ENCODE measurements around the gene TSPAN18.
A peak's percentile ranks its signal among the peaks of the same experiment; 100 is the strongest.

The TSPAN18 gene

DNA sequence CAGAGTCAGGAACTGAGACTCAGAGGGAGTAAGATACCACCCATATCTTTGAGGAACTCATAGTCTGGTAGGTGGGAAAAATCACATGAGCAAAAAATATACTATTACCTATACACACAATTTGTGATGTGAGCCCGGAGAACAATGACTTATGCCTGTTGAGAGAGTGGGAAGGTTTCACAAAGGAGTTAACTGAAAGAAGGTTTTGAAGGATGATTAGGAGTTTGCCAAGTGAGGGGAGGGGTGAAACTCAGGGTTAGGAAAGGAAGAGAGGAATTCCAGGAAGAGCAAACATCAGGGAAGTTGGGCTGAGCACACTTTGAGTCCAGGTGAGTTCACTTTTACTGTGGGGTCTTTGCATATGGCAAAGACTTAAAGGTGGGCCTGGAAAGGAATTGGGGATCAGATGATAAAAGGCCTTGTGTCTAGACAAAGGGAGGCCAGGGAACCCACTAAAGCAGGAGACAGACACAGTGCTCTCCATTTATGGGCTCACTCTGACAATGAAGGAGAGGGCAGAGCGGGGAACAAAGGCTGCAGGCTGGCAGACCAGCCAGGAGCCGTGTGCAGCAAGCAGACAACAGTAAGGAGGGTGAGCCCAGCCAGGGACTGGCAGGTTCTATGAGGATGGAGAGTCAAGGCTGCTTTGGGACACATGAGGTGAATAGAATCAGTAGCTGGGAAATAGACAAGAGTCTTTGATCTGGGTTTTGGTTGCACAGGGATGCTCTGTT lies 33.1 kb downstream of the TSPAN18 start:
- DNase-seq (ENCODE audit: low read depth) = no peak

DNA sequence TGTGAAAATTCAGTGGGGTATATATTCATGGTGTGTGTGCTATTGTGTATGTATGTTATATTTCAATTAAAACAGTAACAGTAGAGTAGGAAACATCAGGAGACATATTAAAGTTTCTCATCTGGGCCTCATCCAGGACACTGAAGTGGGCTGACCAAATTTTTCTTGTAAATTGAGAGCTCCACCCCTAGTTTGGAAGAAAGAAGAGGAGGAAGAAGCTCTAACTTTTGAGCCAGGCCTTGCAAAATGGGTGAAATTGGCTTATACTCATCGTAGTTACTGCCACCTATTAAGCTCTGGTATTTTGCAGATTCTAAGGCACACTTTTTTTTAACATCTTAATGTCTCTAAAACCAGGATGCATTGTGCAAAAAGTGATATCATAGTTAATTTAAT lies 33.7 kb downstream of the TSPAN18 start:
- DNase-seq (ENCODE audit: low read depth) = no peak

DNA sequence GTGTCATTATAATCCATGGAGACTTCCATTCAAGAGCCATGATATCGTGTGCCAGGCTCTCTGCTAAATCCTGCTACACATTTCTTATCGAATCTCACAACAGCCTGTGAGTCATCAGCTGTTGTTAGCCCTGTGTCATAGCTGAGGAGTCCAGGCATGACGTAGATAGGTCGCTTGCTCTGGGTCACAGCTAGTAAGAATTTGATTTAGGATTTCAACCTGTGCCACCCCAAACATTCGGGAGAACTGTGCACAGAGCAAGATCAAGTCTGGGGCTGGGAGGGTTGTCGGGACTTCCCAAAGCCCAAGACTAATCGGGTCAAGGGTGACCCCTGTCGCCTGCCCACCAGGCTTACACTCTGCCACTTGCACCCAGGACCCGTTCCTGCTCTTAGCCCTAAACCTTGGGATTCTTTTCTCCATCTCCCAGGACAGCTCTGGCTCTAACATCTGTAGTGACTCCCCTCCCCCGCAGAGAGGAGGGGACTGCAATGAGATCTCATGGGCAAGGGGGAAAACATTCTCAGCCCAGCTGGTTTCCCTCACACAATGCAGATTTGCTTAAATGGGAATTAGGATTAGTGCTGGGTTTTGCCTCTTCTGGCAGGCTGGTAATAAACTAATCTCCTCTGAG lies 34.3 kb downstream of the TSPAN18 start:
- DNase-seq (ENCODE audit: low read depth) = peak; percentile 77

DNA sequence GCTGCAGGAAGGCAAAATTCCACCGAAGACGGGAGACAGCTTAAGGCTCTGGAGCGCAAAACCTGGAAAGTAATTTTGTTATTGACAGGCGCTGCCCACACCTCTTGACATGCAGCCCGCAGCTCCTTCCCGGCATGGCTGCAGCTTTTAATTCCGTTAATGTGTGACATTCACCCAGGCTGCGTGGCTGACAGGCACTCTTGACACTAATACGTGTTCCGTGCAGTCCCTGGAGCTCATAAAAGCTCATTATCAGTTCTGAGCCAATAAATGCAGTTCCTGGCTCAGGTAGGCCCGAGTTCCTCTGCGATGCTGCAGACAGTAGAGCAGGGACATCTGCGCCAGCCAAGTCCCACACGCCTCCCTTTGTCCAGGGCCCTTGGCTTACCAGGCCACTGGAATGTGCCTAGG lies 34.8 kb downstream of the TSPAN18 start:
- DNase-seq (ENCODE audit: low read depth) = no peak

DNA sequence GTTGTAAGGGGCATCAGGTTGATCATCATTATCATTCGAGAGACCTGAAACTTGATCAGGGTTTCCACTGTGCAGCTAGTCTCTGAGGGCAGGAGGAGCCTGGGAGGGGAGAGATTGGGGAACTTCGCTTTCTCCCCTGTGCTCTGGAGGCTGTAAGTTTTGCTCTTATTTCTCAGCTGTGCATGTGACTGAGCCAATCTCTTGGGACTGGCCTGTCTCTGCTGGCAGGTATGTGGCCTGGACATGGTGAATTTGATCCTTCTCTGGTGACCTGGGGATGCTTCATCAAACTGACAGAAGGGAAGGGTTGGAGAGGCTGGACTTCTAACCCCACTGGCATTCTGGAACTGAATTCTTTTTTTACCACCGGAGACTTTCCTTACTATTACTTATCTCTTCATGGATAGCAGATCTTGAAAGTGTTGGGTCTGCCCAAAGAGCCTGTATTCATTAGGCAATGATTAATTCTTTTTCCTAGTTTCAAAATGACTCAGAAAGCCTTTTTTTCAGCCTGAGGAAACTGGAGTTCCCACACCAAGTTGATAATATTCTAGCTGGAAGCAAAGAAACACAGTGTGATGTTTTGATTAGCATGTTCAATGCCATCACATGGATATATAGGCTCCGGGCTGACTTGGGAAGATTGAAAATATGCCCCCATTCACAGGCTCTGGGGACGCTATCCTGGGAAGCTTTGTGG lies 36.5 kb downstream of the TSPAN18 start:
- no peak for DNase-seq (ENCODE audit: low read depth)

DNA sequence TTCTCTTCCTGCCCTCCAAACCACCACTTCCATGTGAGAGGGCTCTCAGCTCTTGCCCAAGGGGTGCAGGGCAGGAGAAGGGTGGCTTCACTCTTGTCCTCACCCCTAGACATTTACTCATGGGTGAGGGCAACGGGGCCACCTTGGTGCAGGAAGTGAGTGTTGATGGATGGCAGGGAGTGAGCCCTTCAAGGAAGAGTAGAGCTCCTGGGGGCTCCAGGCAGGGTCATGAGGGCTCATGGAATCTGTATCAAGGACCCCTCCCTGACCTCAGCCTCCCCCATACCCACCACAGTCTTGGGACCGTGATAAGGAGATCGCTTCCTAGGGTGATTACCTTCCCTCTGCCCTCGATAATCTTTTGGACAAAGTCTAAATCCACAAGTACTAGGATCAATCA lies 37.8 kb downstream of the TSPAN18 start:
- no peak for DNase-seq (ENCODE audit: low read depth)

DNA sequence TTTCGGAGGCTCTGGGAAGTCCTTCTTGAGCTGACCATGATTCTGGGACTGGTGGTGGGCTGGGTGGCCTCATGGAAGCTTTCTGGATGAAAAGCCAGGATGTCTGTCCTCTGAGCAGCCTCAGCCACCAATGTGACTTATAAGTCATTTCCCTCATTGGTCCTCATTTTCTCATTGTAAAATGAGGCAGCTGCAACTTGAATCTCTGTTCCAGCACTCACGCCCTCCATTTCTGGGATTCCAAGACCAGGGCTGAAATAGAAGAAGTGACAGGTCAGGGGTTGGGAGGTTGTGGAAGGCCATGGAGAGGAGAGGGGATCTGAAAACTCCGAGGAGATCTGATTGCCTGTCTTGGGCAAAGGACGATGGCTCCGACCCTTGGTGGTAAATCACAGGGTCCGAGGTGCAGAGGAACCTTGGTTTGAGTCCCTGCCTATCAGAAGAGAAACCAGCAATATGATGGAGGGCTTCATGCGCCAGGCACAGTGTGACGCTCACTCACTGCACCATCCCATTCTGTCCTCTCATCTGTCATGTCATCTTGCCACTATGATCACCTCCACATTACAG lies 38.3 kb downstream of the TSPAN18 start:
- DNase-seq (ENCODE audit: low read depth) = no peak

DNA sequence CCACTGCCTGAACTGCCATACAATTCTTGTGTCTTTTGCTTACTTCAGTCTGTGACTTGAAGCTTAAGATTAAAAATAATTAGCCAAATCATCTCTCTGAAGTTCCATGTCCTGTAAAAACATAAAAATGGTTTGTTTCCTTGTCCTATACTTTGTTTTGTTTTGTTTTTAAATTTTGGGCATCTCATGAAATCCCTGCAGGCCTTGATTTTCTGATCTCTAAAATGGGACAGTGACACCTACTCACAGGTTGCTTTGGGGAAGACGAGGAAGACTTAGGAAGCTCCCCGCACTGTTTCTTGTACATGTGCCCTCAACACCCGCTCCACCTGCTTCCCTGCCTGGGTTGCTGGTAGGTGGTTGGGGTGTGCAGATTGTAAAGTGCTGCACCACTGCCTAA lies 38.9 kb downstream of the TSPAN18 start:
- no peak for DNase-seq (ENCODE audit: low read depth)

DNA sequence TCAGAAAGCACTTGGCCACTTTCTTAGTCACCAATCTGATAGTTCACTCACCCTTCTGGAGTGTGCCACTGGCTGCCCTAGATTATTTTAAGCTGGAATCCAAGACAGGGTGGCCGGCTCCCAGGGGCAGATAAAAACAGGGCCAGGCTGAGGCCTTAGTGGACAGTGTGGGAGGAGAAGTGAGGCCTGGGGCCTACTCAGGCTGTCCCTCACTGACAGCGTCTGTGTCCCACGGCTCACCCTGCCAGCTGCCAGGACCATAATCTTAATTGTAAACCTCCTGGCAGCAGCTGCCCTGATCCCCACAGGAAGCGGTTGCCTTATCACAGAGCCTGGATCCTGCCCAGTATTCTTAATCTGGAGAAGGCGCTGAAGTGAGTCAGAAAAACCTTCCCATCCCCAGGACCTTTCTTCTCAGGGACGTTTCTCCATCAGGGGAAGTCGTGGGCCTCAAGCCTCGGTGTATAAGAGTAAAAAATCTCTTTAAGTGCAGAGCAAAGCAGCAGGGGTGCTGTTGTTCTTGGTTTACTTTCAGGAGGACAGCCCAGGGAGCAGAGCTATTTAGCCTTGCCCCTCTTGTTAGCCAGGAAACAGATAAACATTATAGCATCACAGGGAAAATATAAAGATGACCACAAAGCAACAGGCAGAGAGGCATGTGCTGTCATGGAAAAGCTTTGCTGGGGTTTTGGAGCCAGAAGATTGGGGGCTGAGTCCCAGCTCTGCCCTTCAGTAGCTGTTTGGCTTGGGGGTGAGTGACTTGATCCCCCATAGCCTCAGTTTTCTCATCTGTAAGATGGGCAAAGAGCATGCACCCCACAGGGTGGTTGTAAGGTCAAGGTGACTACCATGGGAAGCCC lies 39.6 kb downstream of the TSPAN18 start:
- DNase-seq (ENCODE audit: low read depth) = peak; percentile 67

DNA sequence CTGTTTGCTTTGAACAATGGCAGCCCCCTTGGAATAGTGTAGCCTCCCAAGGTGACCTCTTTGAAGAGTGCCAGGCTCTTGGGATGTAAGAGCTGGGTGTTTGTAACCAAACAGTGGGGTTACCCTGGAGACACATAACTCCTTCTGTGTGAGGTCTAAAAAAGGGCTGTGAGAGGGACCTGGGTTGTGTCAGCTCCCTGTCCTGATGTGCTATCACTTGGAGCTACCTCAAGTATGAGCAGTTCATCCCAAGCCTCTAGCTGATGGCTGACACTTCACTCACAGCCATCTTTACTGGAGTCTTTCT lies 40.2 kb downstream of the TSPAN18 start:
- no peak for DNase-seq (ENCODE audit: low read depth)

DNA sequence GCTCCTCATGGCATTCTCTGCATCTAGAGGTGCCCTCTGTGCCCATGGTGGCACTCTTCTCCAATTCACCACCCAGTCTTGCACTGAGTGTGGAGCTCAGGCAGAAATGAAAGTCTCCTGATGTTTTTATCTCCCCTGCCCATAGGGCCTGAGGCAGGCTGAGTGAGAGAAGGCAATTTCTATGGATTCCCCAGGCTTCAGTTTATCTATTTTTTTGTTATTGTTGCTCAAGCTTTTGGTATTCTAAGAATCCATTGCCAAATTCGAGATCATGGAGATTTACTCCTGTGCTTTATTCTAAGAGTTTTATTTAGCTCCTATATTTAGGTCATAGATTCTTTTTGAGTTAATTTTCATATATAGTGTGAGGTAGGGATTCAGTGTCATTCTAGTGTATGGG lies 40.7 kb downstream of the TSPAN18 start:
- no peak for DNase-seq (ENCODE audit: low read depth)

DNA sequence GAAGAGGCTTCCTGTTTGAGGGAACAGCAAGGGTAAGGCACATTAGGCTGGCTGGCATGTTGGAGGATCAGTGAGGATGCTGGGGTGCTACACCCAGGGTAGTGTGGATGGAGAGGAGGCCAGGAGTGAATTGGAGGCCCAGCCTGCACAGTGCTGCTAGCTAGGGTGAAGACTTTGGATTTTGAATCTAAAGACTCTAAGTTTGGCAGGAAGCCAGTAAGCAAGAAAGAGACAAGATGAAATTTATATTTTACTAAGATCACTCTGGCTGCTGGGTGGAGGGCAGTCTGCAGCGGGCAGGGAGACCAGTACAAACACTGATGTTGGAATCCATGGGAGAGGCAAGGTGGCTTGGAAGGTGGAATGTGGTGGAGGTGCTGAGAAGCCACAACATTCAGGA lies 43.6 kb downstream of the TSPAN18 start:
- no peak for DNase-seq (ENCODE audit: low read depth)

DNA sequence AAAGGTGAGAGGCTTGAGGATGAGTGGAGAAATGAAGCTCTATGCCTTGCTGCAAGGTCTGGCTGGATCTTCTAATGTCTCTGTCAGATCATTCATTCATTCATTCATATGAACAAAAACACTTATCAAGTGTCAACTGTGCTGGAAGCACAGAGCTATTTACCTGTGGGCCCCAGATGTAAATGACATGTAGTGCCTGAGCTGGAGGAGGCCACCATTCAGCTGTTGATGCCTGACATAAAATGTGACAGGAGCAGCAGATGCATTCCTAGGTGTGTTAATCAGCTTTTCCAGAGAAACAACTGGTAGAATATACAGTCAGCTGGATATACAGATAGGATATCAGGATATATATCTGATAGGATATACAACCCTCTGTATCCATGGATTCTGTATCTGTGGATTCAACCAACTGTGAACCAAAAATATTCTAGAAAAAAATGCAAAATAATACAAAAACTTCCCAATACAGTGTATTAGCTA lies 44.5 kb downstream of the TSPAN18 start:
- DNase-seq (ENCODE audit: low read depth) = no peak

DNA sequence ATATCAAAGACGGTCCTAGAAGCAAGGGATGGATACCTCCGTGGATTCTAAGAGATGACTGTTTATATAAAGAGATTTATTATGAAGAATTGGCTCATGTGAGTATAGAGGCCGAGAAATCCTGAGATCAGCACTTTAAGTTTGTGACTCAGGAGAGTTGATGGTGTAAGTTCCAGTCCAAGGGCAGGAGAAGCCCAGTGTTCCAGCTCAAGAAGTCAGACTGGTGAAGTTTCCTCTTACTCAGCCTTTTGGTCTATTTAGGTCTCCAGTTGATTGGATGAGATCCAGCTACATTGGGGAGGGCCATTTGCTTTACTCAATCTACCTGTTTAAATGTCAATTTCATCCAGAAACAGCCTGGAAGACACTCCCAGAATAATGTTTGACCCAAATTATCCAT lies 45.1 kb downstream of the TSPAN18 start:
- DNase-seq (ENCODE audit: low read depth) = no peak

DNA sequence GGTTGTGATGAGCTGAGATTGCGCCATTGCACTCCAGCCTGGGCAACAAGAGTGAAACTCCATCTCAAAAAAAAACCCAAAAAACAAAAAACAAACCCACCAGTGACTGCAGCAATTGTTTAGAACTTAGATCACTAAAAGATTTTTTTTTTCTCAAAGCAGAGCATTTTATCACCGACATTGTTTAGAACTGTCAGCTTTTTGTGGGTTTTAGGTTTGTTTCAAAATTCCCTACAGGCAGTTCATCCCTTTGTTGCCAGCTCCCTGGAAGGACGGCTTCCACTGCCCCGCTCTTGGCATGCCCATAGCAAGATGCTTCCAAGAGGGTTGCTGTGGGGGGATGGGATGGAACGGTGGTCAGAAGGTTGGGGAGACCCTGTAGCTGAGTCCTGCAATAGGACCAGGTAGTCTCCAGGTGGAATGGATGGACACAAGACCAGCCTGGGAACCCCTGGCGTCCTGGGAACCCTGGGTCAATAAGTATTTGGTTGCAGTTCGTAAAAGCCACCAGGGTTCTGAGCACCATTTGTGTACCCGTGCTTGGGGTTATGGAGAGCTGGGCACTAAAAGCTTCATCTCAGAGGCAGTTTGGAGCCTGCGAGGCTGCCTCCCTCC lies 46.7 kb downstream of the TSPAN18 start:
- DNase-seq (ENCODE audit: low read depth) = no peak

DNA sequence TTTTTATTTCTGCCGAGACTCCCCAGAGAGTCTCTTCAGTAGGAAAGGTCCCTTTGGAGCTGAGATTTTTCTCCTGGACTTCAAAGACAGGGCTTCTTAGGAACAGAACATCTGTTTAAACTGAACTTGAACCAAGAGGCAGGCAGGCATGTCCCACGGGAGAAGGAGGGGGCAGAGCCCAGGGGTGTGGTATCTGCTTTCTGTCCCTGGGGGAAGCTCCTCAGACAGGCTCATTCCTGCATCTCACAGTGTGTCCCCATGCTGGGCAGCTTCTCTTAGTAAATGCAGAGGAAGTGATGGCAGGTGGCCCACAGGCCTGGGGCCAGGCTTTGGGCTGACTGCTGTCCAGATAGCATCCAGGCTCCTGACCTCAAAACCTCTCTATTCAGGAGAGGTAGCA lies 47.3 kb downstream of the TSPAN18 start:
- DNase-seq (ENCODE audit: low read depth) = no peak

DNA sequence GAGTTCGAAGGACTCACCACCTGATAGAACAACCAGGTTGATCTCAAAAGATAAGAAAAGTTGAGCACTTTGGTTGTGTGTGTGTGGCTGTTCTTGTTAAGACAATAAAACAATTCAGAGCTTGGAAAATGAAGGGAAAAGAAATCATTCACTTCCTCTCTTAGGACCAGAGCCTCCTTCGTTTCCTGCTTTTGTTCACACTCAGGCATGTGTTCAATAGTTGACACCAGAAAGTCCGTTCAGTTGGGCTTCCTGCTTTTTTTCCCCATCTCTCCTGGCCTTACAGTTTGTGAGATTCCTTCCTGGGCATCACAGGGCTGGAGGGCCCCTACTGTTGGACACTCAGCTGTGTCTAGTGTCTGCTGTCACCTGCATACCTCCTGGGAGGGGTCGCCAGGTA lies 48.0 kb downstream of the TSPAN18 start:
- no peak for DNase-seq (ENCODE audit: low read depth)

DNA sequence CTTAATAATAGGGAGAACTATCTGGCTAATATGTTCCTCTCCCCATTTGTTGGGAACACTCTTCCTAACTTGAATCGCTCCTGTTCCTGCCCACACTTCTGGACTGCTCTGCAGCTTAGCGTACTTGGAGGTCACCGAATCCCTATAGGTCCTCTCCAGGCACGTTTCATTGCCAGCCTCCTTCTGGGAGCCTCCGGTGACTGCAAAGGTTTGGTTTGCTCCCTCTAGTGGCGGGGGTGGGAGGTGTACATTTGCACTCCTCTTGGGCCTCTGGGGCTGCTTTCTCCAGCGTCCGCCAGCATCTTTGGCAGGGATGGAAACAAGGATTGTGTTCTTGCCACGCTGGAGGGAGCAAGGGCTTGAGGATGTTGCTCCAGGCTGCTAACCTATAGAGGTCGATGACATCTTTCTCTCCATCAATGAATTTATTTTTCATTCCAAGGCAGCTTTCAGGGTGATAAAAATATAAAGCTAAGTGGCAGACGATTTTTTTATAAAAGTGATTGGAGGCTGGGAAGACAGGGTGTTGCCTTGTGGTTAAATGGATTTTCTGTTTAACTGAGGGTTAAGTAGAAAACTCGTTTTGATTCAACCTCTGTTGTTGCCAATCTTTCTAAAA lies 48.7 kb downstream of the TSPAN18 start:
- no peak for DNase-seq (ENCODE audit: low read depth)

DNA sequence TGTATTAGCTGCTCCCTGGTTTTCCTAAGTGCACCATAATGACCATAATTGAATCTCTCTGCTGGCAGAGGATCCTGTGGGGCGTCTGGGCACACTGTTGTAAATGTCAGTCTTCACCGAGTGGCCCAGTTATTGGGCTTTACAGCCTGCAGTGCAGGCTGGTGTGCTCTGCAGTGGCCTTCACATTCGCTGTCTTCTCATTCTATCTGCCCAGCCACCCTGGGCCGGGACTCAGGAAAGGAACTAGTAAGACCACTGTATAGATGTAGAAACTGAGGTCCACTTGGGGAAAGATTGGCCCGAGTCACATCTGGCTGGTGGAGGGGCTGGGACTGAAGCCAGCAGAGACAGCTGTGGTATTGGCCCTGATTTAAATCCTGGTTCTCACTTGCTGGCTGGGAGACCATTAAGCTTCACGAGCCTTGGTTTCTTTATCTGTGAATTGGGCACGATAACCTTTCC lies 49.3 kb downstream of the TSPAN18 start:
- no peak for DNase-seq (ENCODE audit: low read depth)

DNA sequence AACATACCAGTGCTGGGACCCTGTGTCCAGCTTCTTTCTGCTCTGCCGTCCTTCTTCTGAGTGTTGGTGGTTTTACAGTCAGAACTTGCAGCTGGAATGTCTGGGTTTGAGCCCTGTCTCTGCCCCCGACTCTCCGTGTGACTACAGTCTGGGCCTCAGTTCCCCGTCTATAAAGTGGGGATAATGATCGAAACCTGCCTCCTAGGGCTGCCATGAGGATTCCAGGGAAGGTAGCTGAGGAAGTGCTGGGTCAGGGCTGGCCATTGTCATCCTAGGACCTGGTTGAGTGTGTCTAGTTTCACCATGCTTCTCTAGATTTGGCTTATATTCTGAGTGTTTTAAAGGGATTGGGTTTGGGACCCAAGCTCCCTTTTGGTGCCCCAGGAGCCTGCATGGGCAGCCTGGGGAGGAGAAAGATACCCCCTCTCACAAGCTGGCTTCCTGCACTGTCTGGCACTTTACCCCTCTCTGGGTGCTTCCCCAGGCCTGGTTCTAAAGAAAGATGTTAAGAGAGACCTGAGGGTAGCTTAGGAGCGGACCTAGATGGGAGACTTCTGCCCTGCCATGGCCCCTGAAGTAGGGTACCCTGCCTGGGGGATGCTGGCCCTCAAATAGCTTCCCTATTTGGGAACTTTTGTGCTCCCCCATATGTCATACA lies 49.9 kb downstream of the TSPAN18 start:
- no peak for DNase-seq (ENCODE audit: low read depth)

Measured in GM04503 (cell line).